8988T (cell line): ENCODE results near the gene SH3BP1.

Experiments used
- DNase-seq: peaks from one replicate; pipeline ENCODE4 v3.0.0; 2011

Gene SH3BP1

DNA sequence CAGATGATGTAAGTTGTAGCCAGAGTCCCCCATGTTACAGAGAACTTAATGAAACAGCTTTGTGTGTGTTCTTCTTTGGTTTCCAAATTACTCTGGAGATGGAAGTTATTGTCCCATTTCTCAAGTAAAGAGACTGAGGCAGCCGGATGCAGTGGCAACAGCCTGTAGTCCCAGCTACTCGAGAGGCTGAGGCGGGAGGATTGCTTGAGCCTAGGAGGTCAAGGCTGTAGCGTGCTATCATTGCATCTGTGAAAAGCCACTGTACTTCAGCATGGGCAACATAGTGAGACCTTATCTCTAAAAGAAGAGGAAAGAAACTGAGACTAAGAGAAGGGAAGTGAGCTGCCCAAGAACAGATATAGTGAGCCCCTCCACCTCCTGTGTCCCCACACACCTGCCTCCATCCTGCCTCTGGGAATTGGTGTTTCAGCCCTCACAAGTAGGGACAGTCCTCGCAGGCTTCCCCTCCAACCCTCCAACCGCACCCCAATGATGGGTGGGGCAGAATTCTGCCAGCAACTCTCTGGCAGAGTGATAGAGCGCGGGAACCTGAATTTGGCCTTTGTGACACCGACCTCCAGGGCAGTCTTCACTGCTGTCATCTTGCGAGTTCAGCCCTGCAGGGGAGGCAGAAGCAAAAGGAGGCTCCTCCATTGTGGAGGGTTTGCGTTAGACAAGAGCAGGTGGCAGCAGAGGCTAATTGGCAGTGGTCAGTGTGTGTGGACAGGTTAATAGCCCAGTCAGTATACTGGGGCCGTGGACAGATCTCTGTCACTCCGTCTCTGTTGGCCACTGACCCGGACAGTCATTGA is 20.6 kb downstream of the SH3BP1 start:
- no peak for DNase-seq

- no peak for DNase-seq
These were observed 21.2 kb downstream of the SH3BP1 start for GRCh38 chr22:37660709-37661045.

DNA sequence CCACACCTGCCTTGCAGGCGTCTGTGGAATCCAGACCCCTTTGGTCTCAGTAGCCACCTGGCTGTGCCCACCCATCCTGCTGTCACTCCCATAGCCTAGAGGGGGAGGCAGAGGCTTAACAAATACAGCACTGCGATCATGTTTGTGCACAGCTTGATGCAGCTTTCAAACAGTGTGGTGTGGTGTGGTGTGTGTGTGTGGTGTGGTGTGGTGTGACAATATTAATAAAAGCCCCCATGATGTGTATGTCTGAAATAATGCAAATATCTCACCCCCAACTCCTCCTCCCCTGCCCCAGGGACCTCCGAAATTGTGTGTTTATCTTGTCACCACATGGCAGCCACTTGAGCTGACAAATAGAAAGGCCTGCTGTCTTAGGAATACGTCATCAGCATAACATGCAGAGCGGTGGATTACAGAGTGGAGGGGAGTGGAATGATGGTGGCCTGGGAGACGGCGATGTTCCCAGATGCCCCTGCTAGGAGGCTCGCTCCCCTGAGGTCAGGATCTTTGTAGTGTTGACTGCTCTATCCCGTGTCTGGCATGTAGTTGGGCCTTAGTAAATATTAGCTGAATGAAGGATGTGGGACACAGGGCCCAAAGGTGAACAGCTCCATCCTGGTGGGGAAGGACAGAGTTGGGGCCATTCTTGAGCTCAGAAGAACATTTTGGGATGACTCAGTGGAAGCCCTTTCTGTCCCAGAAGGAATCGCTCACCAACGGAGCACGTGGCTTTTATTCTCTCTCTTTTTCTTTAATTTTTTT is 21.9 kb downstream of the SH3BP1 start:
- no peak for DNase-seq

GRCh38 chr22:37662039-37662438 is 22.6 kb downstream of the SH3BP1 start:
- no peak for DNase-seq

DNA sequence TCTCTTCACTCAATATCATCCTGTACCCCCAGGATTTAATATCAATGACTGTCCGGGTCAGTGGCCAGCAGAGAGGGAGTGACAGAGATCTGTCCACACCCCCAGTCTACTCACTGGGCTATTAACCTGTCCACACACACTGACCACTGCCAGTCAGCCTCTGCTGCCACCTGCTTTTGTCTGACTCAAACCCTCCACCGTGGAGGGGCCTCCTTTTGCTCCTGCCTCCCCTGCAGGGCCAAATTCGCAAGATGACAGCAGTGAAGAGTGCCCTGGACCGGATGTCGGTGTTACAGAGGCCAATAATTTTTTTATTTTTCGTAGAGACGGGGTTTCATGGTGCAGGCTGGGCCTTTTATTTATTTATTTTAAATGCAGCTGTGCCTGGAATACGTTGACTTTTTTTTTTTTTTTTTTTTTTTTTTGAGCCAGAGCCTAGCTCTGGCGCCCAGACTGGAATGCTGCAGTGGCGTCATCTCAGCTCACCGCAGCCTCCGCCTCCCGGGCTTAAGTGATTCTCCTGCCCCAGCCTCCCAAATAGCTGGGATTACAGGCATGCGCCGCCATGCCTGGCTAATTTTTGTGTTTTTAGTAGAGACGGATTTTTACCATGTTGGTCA is 24.2 kb downstream of the SH3BP1 start:
- DNase-seq, result no peak

GRCh38 chr22:37664249-37665101 is 25.0 kb downstream of the SH3BP1 start:
- DNase-seq, result no peak

GRCh38 chr22:37665487-37665886 is 26.0 kb downstream of the SH3BP1 start:
- DNase-seq, result no peak

GRCh38 chr22:37669586-37669985 is 30.1 kb downstream of the SH3BP1 start:
- no peak for DNase-seq

- no peak for DNase-seq
These were observed 32.9 kb downstream of the SH3BP1 start for GRCh38 chr22:37672206-37672919.

- DNase-seq, result no peak
These were observed 33.5 kb downstream of the SH3BP1 start for GRCh38 chr22:37672920-37673455.

- DNase-seq, result no peak
These were observed 34.8 kb downstream of the SH3BP1 start for GRCh38 chr22:37674248-37674647.

DNA sequence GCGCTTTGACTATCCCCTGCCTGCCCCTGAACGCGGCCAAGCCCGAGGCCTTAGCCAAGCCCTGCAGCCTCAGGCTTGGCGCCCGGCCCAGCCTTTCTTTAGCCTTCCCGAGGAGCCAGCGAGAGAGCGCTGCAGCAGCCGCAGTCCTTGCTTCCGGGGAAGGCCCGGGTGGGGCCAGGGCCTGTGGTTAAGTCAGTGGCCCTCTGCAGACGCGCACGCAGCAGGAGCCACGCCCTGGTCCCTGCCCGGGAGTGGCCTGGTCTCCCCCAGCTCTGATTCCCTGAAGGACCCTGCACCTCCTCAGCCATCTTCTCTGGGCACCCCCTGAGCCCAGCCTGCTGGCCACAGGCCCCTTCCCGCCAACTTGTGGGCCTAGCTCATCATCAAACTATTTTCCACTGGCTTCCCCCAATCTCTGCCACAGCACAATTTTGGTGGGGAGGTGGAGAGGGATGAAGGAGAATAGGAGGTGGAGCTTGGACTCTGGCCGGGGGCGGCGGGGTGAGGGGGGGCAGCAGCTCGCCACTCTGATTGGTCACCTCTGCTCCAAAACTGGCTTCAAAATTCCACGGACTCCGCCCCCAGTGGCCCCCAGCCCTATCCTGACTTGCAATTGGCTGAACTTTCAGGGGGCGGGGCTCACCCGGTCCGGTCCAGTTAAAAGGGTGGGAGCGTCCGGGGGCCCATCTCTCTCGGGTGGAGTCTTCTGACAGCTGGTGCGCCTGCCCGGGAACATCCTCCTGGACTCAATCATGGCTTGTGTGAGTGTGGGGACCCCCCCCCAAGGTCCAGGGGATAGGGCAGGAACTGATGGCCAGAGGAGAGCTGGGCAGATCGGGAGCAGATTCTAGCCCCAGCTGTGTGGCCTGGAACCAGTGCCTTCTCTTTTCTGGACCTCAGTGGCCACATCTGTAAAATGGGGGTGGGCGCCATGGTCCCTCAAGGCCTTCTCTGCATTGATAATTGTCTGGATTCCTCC is 35.8 kb downstream of the SH3BP1 start, which contains the start of gene LGALS1:
Gene LGALS1 (plus strand): TSS at position 686 of the 979 bp plus-strand sequence. CDS start 67 bp downstream, at position 753.
- DNase-seq, result peak; percentile 52

DNA sequence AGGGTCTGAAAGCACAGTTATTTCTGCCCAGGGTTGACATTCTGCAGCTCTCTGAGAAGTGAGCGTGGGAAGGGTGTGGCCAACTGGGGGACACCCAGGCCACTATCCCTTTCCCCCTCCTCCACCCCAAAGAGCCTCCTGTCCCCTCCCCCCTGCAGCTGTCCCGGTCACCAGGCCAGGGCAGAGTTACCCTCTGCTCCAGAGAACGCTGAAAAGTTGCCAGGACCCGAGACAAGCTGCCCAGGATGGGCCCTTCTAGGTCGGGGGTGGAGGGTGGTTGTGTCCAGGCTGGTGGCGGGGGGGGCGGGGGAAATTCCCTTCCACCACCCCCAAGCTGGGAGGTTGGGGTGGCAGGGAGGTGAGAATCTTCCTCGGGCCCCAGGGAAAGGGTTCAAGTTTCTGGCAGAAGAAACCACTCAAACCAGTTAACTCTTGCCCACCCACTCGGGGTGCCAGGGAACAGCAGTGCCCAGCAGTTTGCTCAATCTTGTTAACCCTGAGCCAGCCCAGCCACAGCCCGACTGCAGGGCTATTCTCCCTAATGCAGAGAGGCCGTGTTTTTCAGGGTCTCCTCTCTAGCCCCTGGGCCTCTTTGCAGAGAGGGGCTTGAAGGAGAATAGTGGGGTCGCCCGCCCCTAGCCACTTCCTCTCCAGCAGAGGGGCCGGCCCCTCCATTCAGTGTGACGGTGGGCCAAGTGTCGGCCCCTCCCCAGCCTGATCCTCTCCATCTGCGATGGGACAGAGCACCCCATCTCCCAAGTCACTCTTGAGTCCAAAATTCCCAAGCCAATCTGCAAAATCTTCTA is 36.7 kb downstream of the SH3BP1 start:
- DNase-seq, result no peak

GRCh38 chr22:37676736-37677492 is 37.4 kb downstream of the SH3BP1 start:
- DNase-seq, result no peak

- DNase-seq, result no peak
These were observed 38.1 kb downstream of the SH3BP1 start for GRCh38 chr22:37677493-37677974.

- DNase-seq, result no peak
These were observed 38.9 kb downstream of the SH3BP1 start for GRCh38 chr22:37678372-37678771.

DNA sequence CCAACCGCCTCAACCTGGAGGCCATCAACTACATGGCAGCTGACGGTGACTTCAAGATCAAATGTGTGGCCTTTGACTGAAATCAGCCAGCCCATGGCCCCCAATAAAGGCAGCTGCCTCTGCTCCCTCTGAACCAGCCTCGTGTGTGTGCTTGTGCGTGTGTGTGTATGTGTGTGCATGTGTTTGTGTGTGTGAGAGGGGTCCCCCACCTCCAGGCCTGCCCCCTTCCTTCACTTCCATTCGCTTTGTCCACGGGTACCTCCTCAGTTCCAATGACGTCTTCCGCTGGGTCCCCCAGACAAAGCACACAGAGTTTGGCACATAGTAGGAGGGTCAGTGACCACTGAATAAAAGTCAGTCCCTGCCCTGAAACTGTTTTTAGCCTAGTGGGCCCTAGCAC is 40.2 kb downstream of the SH3BP1 start:
- DNase-seq, result no peak

DNA sequence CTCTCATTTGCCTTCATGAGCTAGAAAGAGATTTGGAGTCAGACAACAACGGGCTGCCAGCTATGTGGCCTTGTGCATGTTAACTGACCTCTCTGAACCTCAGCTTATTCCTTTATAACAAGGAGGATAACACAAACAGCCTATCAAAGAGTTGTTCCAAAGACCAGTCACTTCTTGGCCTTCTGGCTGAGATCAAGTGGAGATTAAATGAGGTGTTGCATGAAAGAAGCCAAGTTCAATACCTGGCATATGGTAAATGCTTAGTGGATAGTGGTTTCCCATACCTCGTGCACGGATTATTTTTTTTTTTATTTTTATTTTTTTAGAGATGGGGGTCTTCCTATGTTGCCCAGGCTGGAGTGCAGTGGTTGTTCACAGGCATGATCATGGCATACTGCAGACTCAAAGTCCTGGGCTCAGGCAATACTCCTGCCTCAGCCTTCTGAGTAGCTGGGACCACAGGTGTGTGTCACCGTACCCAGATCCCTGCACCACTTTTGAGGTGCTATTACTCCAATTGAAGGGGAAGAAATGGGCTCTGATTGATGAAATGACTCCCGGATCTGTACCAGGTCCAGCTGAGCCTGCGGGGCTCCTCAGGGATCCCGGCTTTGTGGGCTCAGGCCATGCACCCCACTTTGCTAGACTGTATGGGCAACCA is 40.9 kb downstream of the SH3BP1 start:
- no peak for DNase-seq
